ENCODE measurements around the gene SH3RF3.

DNA sequence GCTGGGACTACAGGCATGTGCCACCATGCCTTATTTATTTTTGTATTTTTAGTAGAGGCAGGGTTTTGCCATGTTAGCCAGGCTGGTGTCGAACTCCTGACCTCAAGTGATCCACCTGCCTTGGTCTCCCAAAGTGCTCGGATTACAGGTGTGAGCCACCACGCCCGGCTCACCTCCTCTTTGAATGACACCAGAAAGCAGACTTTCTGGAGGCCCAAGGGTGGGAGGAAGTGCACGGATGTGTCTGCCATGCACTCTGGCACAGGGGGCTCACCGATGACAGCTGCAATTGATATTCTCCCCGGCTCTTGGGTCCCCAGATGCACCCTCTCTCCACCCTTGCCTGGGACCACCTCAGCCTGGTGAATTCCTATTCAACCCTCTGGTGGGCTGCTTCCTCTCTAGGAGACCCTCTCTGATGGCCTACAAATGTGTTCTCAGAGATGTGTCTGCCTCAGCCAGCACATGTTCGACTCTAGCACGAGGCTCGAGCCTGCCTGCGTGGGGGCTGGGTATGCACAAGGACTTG lies 397.5 kb downstream of the SH3RF3 start:
- TF ChIP-seq TAF1 (CRISPR knock-in tag; IDR thresholded peaks at IDR 0.05) (no peak), ZFP41 (CRISPR knock-in tag; IDR thresholded peaks at IDR 0.05; ENCODE audit: borderline replicate concordance) (no peak), ZNF780A (CRISPR knock-in tag; IDR thresholded peaks at IDR 0.05) (no peak), ZFP90 (CRISPR knock-in tag; IDR thresholded peaks at IDR 0.05; ENCODE audit: borderline replicate concordance) (no peak)
- TF ChIP-seq, protein P1, sequence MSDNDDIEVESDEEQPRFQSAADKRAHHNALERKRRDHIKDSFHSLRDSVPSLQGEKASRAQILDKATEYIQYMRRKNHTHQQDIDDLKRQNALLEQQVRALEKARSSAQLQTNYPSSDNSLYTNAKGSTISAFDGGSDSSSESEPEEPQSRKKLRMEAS (IDR thresholded peaks at IDR 0.05): no peak
- TF ChIP-seq, protein P2, sequence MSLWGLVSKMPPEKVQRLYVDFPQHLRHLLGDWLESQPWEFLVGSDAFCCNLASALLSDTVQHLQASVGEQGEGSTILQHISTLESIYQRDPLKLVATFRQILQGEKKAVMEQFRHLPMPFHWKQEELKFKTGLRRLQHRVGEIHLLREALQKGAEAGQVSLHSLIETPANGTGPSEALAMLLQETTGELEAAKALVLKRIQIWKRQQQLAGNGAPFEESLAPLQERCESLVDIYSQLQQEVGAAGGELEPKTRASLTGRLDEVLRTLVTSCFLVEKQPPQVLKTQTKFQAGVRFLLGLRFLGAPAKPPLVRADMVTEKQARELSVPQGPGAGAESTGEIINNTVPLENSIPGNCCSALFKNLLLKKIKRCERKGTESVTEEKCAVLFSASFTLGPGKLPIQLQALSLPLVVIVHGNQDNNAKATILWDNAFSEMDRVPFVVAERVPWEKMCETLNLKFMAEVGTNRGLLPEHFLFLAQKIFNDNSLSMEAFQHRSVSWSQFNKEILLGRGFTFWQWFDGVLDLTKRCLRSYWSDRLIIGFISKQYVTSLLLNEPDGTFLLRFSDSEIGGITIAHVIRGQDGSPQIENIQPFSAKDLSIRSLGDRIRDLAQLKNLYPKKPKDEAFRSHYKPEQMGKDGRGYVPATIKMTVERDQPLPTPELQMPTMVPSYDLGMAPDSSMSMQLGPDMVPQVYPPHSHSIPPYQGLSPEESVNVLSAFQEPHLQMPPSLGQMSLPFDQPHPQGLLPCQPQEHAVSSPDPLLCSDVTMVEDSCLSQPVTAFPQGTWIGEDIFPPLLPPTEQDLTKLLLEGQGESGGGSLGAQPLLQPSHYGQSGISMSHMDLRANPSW (CRISPR knock-in tag; IDR thresholded peaks at IDR 0.05; ENCODE audit: borderline replicate concordance): no peak
